ENCODE measurements around the gene DACH2. TPM values are rescaled to one million over a fixed set of nuclear protein-coding genes. Genes with fewer than 3 reads are reported as not detected.
"Not testable (repeated sequence)": the region's sequence is repeated elsewhere in the genome, so short reads cannot be mapped to it uniquely, and the experiment has no call there.

Gene DACH2
- total and polyA plus RNA-seq, 11 donors: not detected

DNA sequence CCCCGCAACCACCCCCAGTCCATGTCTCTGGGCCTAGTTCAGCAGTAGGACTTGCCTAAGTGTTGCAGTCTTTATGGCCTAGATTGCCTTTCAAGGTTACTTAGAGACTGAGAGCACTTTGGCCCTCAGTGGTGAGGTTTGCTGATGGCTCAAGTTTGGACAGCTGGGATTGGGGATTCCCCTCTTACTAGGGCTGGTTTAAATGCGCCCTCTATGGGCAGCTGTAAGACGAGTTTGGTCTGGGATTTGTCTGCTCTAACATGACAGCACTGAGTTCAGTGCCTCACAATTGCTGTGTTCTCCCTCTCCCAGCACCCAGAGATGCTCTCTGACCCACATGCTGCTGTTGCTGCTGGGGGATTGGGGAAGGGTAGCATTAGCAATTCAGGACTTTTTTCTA, 23.1 kb downstream of the DACH2 start:
- no peak for TF ChIP-seq POLR2A (IDR thresholded peaks at IDR 0.05)
- TF ChIP-seq, protein P1, sequence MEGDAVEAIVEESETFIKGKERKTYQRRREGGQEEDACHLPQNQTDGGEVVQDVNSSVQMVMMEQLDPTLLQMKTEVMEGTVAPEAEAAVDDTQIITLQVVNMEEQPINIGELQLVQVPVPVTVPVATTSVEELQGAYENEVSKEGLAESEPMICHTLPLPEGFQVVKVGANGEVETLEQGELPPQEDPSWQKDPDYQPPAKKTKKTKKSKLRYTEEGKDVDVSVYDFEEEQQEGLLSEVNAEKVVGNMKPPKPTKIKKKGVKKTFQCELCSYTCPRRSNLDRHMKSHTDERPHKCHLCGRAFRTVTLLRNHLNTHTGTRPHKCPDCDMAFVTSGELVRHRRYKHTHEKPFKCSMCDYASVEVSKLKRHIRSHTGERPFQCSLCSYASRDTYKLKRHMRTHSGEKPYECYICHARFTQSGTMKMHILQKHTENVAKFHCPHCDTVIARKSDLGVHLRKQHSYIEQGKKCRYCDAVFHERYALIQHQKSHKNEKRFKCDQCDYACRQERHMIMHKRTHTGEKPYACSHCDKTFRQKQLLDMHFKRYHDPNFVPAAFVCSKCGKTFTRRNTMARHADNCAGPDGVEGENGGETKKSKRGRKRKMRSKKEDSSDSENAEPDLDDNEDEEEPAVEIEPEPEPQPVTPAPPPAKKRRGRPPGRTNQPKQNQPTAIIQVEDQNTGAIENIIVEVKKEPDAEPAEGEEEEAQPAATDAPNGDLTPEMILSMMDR (IDR thresholded peaks at IDR 0.05): peak in 4 of 12 donors; percentile 7 to 25 (median 10)
- Histone ChIP-seq H3K4me3 (no peak overlapping the region), H3K9me3 (no peaks in the 10 kb centered on the region), H3K27me3 (peaks cover 0 to 9% (median 0%) of the 10 kb centered on the region in 9 donors), H3K36me3 (no peaks in the 10 kb centered on the region), H3K27ac (no peak overlapping the region), H3K4me1 (no peaks in the 10 kb centered on the region)
- WGBS, 4 donors: 32 to 38% (median 34%) methylated on average over 3 of the region's 3 CpGs
- ATAC-seq (no peak), DNase-seq (no peak)
- intact Hi-C loops (cut with DNase I): no loop called here

DNA sequence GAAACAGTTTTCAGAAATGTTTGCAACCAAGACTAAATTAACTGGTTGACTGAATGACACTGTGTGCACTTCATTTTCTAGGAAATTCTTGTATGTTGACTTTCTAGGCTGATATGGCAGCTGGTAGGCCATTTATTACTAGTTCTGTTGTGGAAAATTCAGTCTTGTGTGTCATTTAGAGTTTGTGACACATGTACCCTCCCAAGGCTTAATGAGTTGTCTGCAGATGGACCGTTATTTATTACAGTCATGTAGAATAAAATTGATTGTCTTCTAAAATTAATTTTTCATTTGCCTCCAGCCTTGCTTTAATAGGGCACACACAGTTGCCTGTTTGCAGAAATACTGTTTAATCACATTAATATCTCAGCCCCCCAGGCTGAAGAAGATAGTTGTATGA, 30.7 kb downstream of the DACH2 start:
- 55 to 88% (median 65%) methylated on average over 1 of the region's 1 CpG for WGBS, 4 donors
- peaks cover 0 to 4% (median 0%) of the 10 kb centered on the region in 9 donors for H3K27me3 ChIP-seq
- H3K27ac ChIP-seq: no peak overlapping the region
- no peaks in the 10 kb centered on the region for H3K9me3 ChIP-seq
- DNase-seq (no peak), ATAC-seq (no peak)
- no peak overlapping the region for H3K4me3 ChIP-seq
- intact Hi-C loops (cut with DNase I): no loop called here
- TF ChIP-seq, protein P1 (IDR thresholded peaks at IDR 0.05): no peak
- TF ChIP-seq POLR2A (IDR thresholded peaks at IDR 0.05): no peak
- H3K4me1 ChIP-seq: no peaks in the 10 kb centered on the region
- no peaks in the 10 kb centered on the region for H3K36me3 ChIP-seq

DNA sequence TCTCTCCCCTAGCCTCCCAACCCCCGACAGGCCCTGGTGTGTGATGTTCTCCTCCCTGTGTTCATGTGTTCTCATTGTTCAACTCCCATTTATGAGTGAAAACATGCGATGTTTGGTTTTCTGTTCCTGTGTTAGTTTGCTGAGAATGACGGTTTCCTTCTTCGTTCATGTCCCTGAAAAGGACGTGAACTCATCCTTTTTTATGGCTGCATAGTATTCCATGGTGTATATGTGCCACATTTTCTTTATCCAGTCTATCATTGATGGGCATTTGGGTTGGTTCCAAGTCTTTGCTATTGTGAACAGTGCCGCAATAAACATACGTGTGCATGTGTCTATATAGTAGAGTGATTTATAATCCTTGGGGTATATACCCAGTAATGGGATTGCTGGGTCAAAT, 33.1 kb downstream of the DACH2 start:
- ATAC-seq: not testable (repeated sequence)

DNA sequence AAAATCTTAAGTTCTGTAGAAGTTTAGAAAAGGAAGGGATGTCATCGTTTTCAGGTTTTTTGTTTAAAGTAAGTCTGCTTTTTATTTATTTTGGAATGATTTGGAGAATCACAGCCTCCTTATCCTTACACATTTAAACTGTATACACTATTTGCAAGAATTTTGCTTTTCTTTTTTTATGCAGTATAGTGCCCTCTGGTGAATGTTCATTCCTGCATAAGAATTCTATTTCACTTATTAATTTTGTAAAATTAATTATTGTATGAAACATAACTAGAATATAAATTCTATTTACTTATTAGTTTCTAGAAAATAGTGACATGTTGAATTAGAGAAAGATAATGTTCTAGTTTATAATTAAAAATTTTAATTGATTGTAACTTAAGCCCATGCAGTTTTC, 44.6 kb downstream of the DACH2 start:
- H3K9me3 ChIP-seq: peaks cover 0 to 4% (median 0%) of the 10 kb centered on the region in 12 donors
- H3K27ac ChIP-seq: no peak overlapping the region
- WGBS, 4 donors: 42 to 70% (median 59%) methylated on average over 1 of the region's 1 CpG
- intact Hi-C loops (cut with DNase I): no loop called here
- no peak for TF ChIP-seq POLR2A (IDR thresholded peaks at IDR 0.05)
- TF ChIP-seq, protein P1 (IDR thresholded peaks at IDR 0.05): no peak
- H3K36me3 ChIP-seq: no peaks in the 10 kb centered on the region
- DNase-seq: no peak
- no peak overlapping the region for H3K4me3 ChIP-seq
- no peaks in the 10 kb centered on the region for H3K4me1 ChIP-seq
- H3K27me3 ChIP-seq: peaks cover 0 to 7% (median 0%) of the 10 kb centered on the region in 9 donors
- no peak for ATAC-seq

More for the DNA sequence above, 33.1 kb downstream of the DACH2 start:
- H3K36me3 ChIP-seq; H3K9me3 ChIP-seq; H3K4me3 ChIP-seq; DNase-seq; H3K27me3 ChIP-seq; H3K4me1 ChIP-seq; intact Hi-C loops (cut with DNase I); H3K27ac ChIP-seq: not testable (repeated sequence)
- 92 to 95% (median 94%) methylated on average over 7 of the region's 7 CpGs for WGBS, 4 donors

DNA sequence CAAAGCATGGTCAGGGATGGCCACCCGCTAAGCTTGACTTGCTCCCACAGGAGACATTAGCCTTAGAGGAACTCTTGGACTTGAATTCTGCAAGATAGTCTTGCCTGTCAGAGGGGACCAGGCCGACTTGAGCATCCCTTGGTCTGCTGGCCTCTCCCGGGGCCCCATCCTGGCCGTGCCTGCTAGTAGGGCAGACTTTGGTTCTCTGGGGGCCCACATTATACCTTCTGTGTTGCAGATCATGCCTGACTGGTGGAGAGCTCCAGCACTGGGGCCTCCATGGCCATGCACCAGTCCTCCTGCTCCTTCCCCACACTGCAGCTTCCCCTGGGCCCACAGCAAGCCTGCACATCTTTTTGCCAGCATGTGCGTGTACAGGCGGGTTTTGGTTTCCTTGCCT, 46.5 kb downstream of the DACH2 start:
- no peak for ATAC-seq
- no peak for TF ChIP-seq POLR2A (IDR thresholded peaks at IDR 0.05)
- TF ChIP-seq, protein P1 (IDR thresholded peaks at IDR 0.05): no peak
- peaks cover 0 to 6% (median 0%) of the 10 kb centered on the region in 12 donors for H3K9me3 ChIP-seq
- no peak overlapping the region for H3K27ac ChIP-seq
- intact Hi-C loops (cut with DNase I): no loop called here
- peaks cover 0 to 7% (median 0%) of the 10 kb centered on the region in 9 donors for H3K27me3 ChIP-seq
- WGBS, 4 donors: 82 to 87% (median 84%) methylated on average over 3 to 6 of the region's 6 CpGs
- H3K4me1 ChIP-seq: no peaks in the 10 kb centered on the region
- DNase-seq: no peak
- no peaks in the 10 kb centered on the region for H3K36me3 ChIP-seq
- H3K4me3 ChIP-seq: no peak overlapping the region
